GM20000 (cell line): ENCODE results near the gene TMEM245.

Experiments
- DNase-seq: peaks from one replicate; pipeline ENCODE4 v3.0.0; 2012; ENCODE audit warnings: low spot score
- CTCF ChIP-seq: IDR thresholded peaks from 2 replicates; pipeline ENCODE4 v1.5.1; 2012; ENCODE audit warnings: mild to moderate bottlenecking, control low read depth; ENCODE audit errors: extremely low read depth, missing control alignments

The TMEM245 gene

GRCh38 chr9:109035684-109036423 lies 83.9 kb downstream of the TMEM245 start:
- no peak for DNase-seq
- TF ChIP-seq CTCF = no peak

GRCh38 chr9:109033941-109034700 lies 85.6 kb downstream of the TMEM245 start:
- no peak for TF ChIP-seq CTCF
- no peak for DNase-seq

- no peak for TF ChIP-seq CTCF
These were observed 88.5 kb downstream of the TMEM245 start for GRCh38 chr9:109031241-109031640.

GRCh38 chr9:109030426-109030825 lies 89.3 kb downstream of the TMEM245 start:
- TF ChIP-seq CTCF = no peak
- no peak for DNase-seq

More at GRCh38 chr9:109031241-109031640, 88.5 kb downstream of the TMEM245 start:
- DNase-seq = no peak

- TF ChIP-seq CTCF = no peak
These were observed 91.3 kb downstream of the TMEM245 start for GRCh38 chr9:109028457-109028856.

GRCh38 chr9:109027176-109027575 lies 92.6 kb downstream of the TMEM245 start:
- no peak for TF ChIP-seq CTCF
- DNase-seq = no peak

More at GRCh38 chr9:109028457-109028856, 91.3 kb downstream of the TMEM245 start:
- DNase-seq = no peak

- no peak for TF ChIP-seq CTCF
These were observed 93.4 kb downstream of the TMEM245 start for GRCh38 chr9:109026306-109026705.

More at GRCh38 chr9:109026306-109026705, 93.4 kb downstream of the TMEM245 start:
- no peak for DNase-seq
